GM19455 (cell line): ENCODE data around the gene C9orf43.

Experiments used
- ATAC-seq: cut with Tn5 transposase; IDR thresholded peaks from one replicate; pipeline ENCODE4 v1.9.1; 2021; ENCODE audit not compliant: unreplicated experiment

Gene C9orf43

DNA sequence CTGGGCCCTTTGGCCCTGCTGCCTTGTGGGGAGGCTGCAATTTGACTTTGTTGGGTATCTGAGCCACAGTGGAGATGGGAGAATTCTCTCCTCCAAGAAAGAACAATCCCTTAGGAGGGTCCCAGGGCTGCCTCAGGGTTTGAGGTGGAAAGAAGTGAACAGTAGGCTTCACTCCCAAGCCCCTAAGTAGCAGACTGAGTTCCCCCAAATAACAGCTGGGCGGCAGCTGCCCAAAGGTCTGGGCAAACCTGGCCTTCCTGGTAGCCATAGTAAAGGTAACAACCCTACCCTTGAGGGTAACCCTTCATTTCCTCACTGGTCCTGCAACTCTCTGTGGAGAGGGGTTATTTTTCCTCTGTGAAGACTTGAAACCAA lies 53.7 kb downstream of the C9orf43 start:
- ATAC-seq = no peak

- no peak for ATAC-seq
Measured at GRCh38 chr9:113465599-113466140, 55.1 kb downstream of the C9orf43 start.

- no peak for ATAC-seq
Measured at GRCh38 chr9:113467183-113467582, 56.6 kb downstream of the C9orf43 start.

DNA sequence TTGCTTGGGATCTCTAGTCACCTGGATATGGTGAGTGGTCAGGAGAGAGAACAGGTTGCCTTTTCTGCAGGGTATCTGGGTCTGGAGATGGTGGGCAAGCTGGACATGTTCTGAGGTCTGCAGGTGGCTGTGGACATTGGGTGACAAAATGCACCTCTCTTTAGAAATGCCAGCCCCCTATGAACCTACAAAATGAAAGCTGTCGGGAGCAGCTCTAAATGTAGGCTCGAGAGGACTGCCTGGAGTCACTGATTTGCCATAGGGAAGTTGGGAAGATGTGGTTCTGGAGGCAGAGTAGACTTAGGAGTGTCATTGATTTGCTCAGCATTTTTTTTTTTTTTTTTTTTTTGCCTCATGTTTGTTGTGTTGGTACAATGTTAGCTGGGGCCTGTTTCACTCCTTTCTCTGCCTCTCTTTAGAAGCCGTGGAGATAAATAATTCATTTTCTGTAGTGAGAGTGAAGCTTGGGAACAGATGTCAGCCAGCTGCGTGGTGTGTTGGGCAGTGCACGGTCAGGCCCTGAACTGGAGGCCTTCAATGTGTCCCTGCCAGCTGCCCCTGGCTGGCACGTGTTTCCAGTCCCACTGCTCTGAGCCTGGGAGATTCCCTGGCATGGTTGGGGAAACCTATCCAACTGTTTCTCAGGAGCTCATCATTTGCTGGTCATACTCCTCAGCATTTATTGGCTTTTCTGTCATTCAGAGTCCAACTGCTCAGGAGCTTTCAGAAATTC lies 58.3 kb downstream of the C9orf43 start:
- ATAC-seq = no peak

DNA sequence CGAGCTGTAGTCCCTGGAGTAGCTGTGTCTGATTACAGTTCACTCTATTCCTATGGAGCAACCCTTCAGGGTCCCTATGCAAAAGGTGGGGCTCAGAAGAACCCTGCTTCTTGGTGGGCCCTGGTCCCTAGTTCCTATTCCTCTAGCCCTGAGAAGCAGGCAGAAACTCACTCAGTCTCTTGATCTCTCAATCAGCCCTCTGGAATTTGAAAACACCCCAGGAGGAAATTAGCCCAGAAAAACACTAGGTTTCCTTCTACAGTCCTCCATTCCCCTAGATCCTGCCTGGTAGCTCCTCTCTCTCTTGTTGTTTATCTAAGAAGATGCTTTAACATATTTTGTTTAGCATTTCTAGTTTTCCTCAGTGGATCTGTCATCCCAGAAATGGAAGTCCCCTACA lies 60.6 kb downstream of the C9orf43 start:
- ATAC-seq = no peak

DNA sequence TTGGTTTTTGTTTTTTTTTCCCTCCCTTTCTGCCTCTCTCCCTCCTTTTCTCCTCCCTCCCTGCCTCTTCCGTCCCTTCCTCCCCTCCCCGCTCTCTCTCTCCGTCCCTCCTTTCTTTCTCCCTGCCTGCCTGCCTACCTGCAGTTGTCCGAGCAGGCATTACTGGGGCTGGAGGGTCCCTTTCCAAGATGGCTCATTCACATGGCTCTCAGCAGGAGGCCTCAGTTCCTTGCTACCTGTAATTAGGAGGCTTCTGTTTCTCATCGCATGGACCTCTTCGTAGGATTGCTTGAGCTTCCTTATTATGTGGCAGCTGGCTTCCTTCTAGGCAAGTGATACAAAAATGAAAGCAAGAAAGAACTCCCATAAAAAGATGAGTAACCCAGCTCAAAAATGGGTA lies 61.0 kb downstream of the C9orf43 start:
- ATAC-seq = no peak

DNA sequence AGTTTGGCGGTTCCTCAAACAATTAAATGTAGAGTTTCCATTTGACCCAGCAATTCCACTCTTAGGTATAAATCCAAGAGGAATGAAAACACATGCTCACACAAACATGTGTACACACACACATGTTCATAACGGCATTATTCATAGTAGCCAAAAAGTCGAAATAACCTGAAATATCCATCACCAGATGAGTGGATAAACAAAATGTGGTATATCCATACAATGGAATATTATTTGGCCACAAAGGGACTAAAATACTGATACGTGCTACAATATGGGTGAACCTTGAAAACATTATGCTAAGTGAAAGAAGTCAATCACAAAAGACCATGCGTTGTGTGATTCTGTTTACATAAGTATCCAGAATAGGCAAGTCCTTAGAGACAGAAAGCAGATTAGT lies 61.7 kb downstream of the C9orf43 start:
- ATAC-seq = no peak

GRCh38 chr9:113474360-113475028 lies 63.9 kb downstream of the C9orf43 start:
- ATAC-seq = no peak

DNA sequence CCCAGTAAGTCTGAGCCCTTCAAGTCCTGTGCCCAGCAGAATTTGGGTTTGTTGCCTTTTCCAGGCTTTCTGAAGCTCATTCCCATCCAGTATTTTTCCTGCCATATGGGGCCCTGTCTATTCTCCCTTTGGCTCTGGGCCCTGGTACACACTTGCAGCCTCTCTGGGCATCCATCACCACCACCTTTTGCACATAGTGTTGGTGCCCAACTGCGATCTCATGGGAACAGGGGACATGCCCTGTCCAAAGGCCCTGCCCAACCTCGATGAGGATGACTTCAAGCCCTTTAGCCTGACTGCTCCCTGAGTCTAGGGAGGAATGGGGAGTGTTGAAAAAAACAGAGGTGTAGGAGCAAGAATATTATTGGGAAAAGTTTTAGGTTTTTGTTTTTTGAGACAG lies 64.5 kb downstream of the C9orf43 start:
- no peak for ATAC-seq

DNA sequence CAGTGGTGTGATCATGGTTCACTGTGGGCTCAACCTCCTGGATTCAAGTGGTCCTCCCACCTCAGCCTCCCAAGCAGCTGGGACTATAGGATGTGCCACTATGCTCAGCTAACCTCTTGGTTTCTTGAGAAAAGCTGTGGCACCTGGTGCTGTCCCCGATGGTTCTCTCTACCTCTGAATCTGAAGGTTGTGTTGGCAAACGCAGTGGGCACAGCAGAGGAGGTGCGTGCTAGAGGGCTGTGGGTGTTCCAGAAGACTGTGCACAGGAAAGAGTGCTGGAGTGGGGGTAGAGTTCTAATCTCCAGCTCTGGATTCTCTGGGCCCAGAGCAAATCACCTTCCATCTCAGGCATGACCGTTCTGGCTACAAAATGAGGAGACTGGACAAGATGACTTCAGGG lies 65.4 kb downstream of the C9orf43 start:
- no peak for ATAC-seq

DNA sequence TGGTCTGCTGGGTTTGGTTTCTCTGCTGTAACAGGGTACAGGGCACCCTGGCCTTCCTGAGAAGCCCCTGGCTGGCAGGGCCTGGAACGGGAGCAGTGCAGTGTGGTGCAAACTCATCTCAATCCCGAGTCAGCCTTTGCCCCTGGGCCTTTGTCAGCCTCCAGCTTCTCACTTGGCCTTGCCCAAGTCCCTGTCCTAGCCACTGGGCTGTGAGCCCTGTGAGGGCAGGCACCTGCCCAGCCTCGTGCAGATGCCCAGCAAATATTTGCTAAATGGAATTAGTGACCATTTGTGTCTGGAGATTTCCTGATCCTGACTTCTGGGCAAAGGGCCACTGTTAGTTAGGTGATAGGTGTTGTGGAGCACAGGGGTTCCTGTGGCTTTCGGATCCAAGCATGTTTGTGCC lies 66.0 kb downstream of the C9orf43 start:
- ATAC-seq = no peak

GRCh38 chr9:113477058-113477457 lies 66.5 kb downstream of the C9orf43 start:
- no peak for ATAC-seq

DNA sequence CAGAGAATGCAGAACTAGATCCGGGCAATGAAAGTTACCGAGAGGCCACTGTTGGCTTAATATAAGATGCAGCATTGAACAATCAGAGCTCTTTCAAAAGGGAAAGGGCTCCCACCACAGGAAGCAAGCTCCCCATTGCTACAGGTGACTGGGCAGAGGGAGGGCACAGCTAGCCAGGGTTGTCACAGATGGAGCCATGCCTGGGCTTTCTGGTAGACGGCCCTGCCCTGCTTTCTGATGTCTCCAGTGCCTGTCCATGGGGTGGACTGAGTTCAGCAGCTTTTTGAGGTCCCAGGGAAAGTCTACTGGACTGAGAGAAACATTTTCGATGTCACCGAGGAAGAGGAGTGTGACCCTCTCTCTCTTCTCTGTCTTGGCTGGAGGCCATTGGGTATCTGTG lies 67.1 kb downstream of the C9orf43 start:
- no peak for ATAC-seq

DNA sequence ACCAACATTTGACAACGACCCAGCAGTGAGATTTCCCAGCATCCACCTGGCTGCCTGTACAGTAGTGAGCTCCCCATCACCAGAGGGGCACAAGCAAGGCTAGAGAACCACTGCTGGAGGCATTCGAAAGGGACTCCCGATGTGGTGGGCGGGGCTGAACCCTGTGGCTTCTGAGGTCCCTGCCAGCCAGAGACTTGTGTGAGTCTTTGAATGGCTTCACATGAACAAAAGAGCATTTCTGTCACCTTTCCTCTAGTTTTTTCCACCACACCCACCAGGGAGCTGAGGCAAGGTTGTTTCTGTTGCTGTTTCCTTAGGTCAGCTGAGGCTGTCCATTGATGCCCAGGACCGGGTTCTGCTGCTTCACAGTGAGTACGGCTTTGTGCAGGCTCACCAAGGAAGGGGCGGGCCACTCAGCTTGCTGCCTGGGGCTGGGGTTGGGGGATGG lies 68.7 kb downstream of the C9orf43 start:
- no peak for ATAC-seq
